Measurements from ENCODE around the gene LRP3.

LRP3 gene

DNA sequence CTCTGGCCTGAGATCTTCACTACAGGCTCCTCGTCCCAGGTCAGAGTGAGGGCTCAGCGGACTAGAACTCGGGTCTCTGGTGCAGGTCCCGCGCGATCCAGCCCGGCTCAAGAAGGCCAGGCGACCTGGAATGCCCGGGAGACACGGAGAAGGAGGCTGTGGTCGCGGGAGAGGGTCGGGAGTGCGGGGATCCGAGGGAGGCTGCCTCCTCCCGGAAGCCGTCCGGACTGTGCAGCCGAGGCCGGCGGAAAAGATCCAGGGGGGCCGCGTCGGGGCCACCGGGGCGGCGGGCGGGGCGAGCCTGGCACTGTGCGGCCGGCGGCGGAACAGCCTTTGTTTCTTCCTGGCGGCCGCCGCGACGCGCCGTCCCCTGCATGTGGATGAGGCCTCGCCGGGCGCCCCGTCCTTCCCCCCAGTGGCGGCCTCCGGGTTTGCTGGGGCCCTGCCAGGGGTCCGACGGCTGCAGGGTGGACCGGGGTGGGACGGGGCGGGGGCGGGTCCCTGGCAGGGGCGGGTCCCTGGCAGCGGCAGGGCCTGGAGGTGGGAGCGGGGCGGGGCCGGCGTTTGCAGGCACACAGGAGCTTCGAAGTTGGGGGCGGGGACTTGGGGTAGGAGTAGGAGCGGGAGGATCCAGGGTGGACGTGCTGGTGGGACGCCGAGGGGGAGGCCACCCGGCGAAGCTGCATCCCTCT is 32.6 kb downstream of the LRP3 start:
- Mint-ChIP-seq H3K36me3 (peaks cover 9% of the 10 kb centered on the region), H3K4me1 (peaks cover 3% of the 10 kb centered on the region), H3K9me3 (peaks cover 13% of the 10 kb centered on the region), H3K27me3 (peaks cover 39% of the 10 kb centered on the region), H3K27ac (no peak overlapping the region), H3K4me3 (peak overlapping the region; percentile 51)
- DNase-seq (ENCODE audit: low spot score in 2 of 2), result no peak
- no peak for ATAC-seq (ENCODE audit: low read depth)

DNA sequence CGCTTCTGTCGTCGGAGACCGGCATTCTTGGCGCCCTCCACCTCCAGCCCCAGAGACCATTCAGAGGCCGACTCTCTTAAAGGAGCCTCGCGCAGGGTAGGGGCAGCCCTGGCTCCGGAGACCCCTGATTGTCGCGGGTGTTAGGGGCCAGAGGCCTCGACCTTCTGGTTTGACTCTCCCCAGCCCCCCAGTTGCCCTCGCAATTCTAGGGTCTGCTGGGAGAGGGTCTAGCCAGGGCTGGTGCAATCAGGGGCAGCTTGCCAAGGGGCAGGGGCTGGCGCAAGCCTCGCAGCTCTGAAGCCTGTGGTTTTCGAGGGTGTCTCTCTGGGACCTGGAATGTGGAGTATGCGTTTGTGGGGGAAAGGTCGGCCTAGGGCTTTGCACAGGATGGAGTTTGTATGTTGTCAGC is 33.1 kb downstream of the LRP3 start:
- H3K4me3 Mint-ChIP-seq, result peak overlapping the region; percentile 51

GRCh38 chr19:33227870-33228599 is 33.9 kb downstream of the LRP3 start:
- DNase-seq (ENCODE audit: low spot score in 2 of 2) (no peak), ATAC-seq (ENCODE audit: low read depth) (no peak)
- peaks cover 3% of the 10 kb centered on the region for H3K4me1 Mint-ChIP-seq
- peaks cover 34% of the 10 kb centered on the region for H3K27me3 Mint-ChIP-seq
- peaks cover 9% of the 10 kb centered on the region for H3K36me3 Mint-ChIP-seq
- no peak overlapping the region for H3K4me3 Mint-ChIP-seq
- peaks cover 13% of the 10 kb centered on the region for H3K9me3 Mint-ChIP-seq
- no peak overlapping the region for H3K27ac Mint-ChIP-seq

More for the DNA sequence above, 33.1 kb downstream of the LRP3 start:
- H3K9me3 Mint-ChIP-seq, result peaks cover 13% of the 10 kb centered on the region
- no peak overlapping the region for H3K27ac Mint-ChIP-seq
- peaks cover 9% of the 10 kb centered on the region for H3K36me3 Mint-ChIP-seq
- no peak for ATAC-seq (ENCODE audit: low read depth)
- H3K27me3 Mint-ChIP-seq, result peaks cover 39% of the 10 kb centered on the region
- peaks cover 3% of the 10 kb centered on the region for H3K4me1 Mint-ChIP-seq
- DNase-seq (ENCODE audit: low spot score in 2 of 2), result no peak

DNA sequence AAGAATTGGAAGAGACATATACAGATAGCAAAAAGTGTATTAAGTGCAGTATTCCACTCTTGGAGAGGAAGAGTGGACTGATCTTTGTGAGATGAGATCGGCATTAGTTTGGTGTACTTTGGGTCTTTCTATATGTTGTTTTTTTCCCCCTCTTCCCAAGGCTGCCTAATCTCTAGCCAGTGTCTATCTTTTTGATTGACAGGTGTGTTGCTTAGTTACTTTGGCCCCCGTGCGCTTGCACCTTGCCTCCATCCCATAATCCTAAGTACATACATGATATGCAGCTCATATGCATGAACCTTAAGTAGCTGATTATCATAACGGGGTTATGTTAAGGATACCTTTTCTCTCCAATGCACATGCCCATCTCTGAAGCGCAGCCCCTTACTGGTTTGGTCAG is 35.8 kb downstream of the LRP3 start:
- Mint-ChIP-seq H3K27me3 (peaks cover 25% of the 10 kb centered on the region), H3K36me3 (peaks cover 9% of the 10 kb centered on the region), H3K27ac (no peak overlapping the region), H3K4me3 (no peak overlapping the region), H3K4me1 (peaks cover 3% of the 10 kb centered on the region), H3K9me3 (peaks cover 13% of the 10 kb centered on the region)
- no peak for DNase-seq (ENCODE audit: low spot score in 2 of 2)
- no peak for ATAC-seq (ENCODE audit: low read depth)

DNA sequence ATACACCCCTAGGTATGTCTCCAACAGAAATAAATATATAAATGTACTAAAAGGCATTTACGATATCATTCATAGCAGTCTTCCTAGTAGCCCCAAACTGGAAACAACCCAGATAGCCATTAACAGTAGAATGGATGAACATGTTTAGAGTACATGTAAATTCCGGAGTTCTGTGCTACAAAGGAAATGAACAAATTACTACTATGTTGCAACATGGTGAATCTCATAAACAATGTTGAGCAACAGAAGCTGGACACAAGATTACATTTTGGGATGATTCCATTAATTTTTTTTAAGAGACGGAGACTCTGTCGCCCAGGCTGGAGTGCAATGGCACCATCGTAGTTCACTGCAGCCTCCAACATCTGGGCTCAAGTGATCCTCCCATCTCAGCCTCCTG is 37.4 kb downstream of the LRP3 start:
- Mint-ChIP-seq H3K4me3 (no peak overlapping the region), H3K9me3 (peaks cover 13% of the 10 kb centered on the region), H3K36me3 (peaks cover 7% of the 10 kb centered on the region), H3K27me3 (peaks cover 22% of the 10 kb centered on the region), H3K27ac (no peak overlapping the region), H3K4me1 (peaks cover 3% of the 10 kb centered on the region)
- ATAC-seq (ENCODE audit: low read depth), result no peak
- DNase-seq (ENCODE audit: low spot score in 2 of 2), result no peak

- DNase-seq (ENCODE audit: low spot score in 2 of 2), result no peak
- ATAC-seq (ENCODE audit: low read depth), result no peak
- H3K27ac Mint-ChIP-seq, result no peak overlapping the region
- H3K36me3 Mint-ChIP-seq, result peaks cover 6% of the 10 kb centered on the region
- H3K27me3 Mint-ChIP-seq, result peaks cover 17% of the 10 kb centered on the region
- peaks cover 9% of the 10 kb centered on the region for H3K9me3 Mint-ChIP-seq
- H3K4me1 Mint-ChIP-seq, result peaks cover 3% of the 10 kb centered on the region
- H3K4me3 Mint-ChIP-seq, result no peak overlapping the region
These were observed 38.5 kb downstream of the LRP3 start for GRCh38 chr19:33232656-33233055.

DNA sequence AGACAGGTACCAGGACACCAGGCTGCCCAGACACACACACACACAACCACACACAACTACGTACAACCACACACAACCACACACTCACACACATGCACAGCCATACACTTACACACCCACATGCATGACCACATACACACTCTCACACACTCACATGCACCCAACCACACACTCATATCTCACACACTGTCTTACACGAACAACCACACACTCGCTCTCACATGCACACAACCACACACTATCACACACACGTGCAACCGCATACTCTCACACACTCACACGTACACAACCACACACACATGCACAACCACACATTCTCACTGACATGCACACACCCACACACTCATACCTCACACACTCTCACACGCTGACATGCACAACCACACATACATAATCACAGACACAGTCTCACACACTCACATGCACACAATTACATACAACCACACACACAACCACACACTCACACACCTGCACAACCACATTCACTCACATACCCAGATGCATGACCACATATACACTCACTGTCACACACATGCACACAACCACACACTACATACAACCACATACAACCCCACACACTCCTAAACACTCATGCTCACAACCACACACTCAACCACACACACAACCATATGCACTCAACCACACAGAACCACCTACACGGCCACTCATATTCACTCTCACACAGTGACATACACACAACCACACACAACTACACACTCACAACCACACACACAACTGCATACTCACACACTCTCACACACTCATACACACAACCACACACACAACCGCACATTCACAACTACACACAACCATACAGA is 39.1 kb downstream of the LRP3 start:
- H3K36me3 Mint-ChIP-seq, result peaks cover 4% of the 10 kb centered on the region
- ATAC-seq (ENCODE audit: low read depth) (no peak), DNase-seq (ENCODE audit: low spot score in 2 of 2) (no peak)
- H3K4me3 Mint-ChIP-seq, result no peak overlapping the region
- peaks cover 16% of the 10 kb centered on the region for H3K27me3 Mint-ChIP-seq
- no peak overlapping the region for H3K27ac Mint-ChIP-seq
- peaks cover 5% of the 10 kb centered on the region for H3K9me3 Mint-ChIP-seq
- peaks cover 3% of the 10 kb centered on the region for H3K4me1 Mint-ChIP-seq

- Mint-ChIP-seq H3K4me1 (peaks cover 3% of the 10 kb centered on the region), H3K4me3 (no peak overlapping the region), H3K27ac (no peak overlapping the region), H3K36me3 (peaks cover 2% of the 10 kb centered on the region), H3K27me3 (peaks cover 10% of the 10 kb centered on the region), H3K9me3 (no peaks in the 10 kb centered on the region)
- no peak for DNase-seq (ENCODE audit: low spot score in 2 of 2)
- no peak for ATAC-seq (ENCODE audit: low read depth)
These were observed 40.0 kb downstream of the LRP3 start for GRCh38 chr19:33234092-33234491.

- no peak for ATAC-seq (ENCODE audit: low read depth)
- Mint-ChIP-seq H3K27ac (no peak overlapping the region), H3K4me3 (no peak overlapping the region), H3K27me3 (peaks cover 12% of the 10 kb centered on the region), H3K9me3 (no peaks in the 10 kb centered on the region), H3K4me1 (peaks cover 3% of the 10 kb centered on the region), H3K36me3 (peaks cover 2% of the 10 kb centered on the region)
- DNase-seq (ENCODE audit: low spot score in 2 of 2), result no peak
These were observed 40.6 kb downstream of the LRP3 start for GRCh38 chr19:33234736-33235135.

DNA sequence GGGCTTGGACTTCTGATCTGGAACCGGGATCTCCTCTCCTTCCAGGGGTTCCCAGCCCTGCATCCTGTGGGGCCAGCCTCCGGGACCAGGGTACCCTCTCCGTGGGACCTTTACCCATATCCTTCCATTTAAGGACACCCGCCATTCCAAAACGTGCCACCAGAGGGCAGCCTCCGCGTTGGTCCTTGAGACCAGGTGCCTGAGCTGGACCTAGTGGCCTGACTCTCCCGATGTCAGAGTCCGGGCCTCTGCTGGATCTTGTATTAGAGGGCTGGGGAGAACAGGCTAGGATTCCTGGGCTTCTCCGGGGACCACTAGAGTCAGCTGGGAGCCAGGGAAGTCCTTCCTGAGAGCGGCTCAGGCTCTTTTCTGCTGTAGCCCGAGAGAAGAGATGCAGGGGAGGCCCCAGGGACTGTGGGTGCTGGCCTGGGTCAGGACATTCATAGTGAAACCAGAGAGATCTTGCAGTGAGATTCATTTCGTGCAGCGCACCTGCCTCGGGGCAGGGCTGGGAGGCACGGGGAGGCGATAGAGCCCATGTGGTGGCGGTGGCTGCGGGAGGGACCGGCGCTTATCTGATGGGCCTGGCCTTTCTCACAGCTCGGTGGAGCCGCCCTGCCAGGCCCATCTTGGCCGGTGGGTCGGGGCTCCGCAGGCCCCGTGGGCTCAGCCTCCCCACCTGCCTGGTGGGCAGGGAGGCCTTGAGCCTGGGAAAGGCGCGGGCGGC is 41.3 kb downstream of the LRP3 start:
- Mint-ChIP-seq H3K9me3 (no peaks in the 10 kb centered on the region), H3K4me3 (peak overlapping the region; percentile 71), H3K4me1 (peaks cover 3% of the 10 kb centered on the region), H3K27me3 (peaks cover 12% of the 10 kb centered on the region), H3K36me3 (peaks cover 2% of the 10 kb centered on the region), H3K27ac (no peak overlapping the region)
- DNase-seq (ENCODE audit: low spot score in 2 of 2) (peak; percentile 76 to 88), ATAC-seq (ENCODE audit: low read depth) (peak; percentile 71)

- Mint-ChIP-seq H3K4me1 (peaks cover 3% of the 10 kb centered on the region), H3K9me3 (no peaks in the 10 kb centered on the region), H3K27me3 (peaks cover 7% of the 10 kb centered on the region), H3K4me3 (no peak overlapping the region), H3K36me3 (no peaks in the 10 kb centered on the region), H3K27ac (no peak overlapping the region)
- no peak for DNase-seq (ENCODE audit: low spot score in 2 of 2)
- ATAC-seq (ENCODE audit: low read depth), result peak; percentile 44
These were observed 41.8 kb downstream of the LRP3 start for GRCh38 chr19:33235996-33236350.

DNA sequence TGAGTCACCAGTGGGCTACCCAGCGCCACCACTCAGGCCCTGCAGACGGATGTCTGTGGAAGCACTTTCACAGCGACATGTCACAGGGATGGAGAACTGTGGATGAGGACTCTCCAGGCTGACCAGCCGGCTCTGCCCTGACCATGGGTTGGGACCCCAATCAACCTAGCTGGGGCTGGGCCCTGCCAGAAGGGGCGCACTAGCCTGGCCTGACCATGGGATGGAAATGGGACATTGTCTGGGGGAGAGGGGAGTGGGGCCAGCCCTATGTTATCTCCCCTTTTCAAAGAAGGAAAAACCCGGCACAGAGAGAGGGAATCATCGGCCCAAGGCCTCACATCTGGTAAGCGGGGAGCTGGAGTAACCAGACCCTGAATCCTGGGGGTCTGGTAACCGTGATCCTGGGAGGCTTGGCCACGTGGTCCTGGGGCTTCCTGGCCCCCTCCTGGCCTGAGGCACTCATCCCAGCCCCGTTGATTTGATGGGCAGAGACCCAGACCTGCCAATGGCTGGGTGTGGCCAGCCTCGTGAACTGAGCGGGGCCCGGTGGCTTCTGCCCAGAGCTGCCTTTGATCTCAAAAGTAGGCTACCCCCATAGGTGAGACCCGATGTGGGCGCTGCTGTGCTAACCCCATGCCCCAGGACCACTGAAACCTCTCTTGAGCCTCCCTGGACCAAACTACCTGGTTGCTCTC is 42.7 kb downstream of the LRP3 start:
- H3K4me1 Mint-ChIP-seq, result peaks cover 3% of the 10 kb centered on the region
- no peak for DNase-seq (ENCODE audit: low spot score in 2 of 2)
- no peak for ATAC-seq (ENCODE audit: low read depth)
- peaks cover 7% of the 10 kb centered on the region for H3K27me3 Mint-ChIP-seq
- no peak overlapping the region for H3K27ac Mint-ChIP-seq
- H3K4me3 Mint-ChIP-seq, result no peak overlapping the region
- no peaks in the 10 kb centered on the region for H3K9me3 Mint-ChIP-seq
- no peaks in the 10 kb centered on the region for H3K36me3 Mint-ChIP-seq

DNA sequence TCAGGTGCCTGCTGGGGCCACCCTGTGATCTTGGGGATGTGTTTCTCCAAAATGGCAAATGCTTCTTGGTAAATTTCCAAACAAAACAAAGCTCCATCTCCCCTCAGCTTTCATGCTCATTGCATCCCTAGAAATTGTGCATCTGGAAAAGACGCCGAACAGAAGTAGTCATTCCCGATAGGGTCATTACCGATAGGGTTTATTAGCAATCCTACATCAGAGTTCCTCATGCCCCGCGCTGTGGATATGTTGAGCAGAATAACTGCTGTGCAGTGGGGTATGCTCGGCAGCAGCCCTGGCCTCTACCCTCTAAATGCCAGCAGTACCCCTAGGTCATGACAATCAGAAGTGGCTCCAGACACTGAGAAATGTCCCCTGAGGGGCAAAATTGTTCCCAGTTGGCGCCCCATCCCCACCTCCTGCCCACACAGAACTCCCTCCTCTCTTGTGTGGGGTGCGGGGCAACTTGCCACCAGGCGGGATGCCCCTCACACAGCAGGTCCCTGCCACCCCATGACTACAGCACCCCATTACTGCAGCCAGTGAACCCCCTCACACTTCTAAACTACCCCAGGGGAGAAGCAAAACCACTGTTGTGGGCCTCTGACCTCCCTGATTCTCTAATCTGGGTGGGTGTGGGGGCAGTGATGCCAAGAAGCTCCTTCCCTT is 44.5 kb downstream of the LRP3 start:
- peaks cover 3% of the 10 kb centered on the region for H3K4me1 Mint-ChIP-seq
- no peaks in the 10 kb centered on the region for H3K9me3 Mint-ChIP-seq
- H3K27ac Mint-ChIP-seq, result no peak overlapping the region
- ATAC-seq (ENCODE audit: low read depth), result no peak
- no peak for DNase-seq (ENCODE audit: low spot score in 2 of 2)
- H3K36me3 Mint-ChIP-seq, result no peaks in the 10 kb centered on the region
- peaks cover 11% of the 10 kb centered on the region for H3K27me3 Mint-ChIP-seq
- H3K4me3 Mint-ChIP-seq, result no peak overlapping the region
